Ovary (tissue), 3 donors: ENCODE data around the gene LIPC.

ENCODE experiments used
- CTCF ChIP-seq, 3 donors: fragments of 450-650 bp in 2 of 3; fragments of 200-600 bp in 1 of 3; IDR thresholded peaks; one replicate each; pipeline versions ENCODE4 v1.5.1 to v1.8.0; 2016 to 2022; ENCODE audit warnings: antibody characterized with exemption in 3 of 3, mild to moderate bottlenecking in 1 of 3
- EP300 ChIP-seq: sonication (generic); formaldehyde crosslinking; IDR thresholded peaks from one replicate; pipeline ENCODE4 v1.6.1; 2017; ENCODE audit warnings: antibody characterized with exemption
- POLR2A ChIP-seq: fragments of 450-650 bp; IDR thresholded peaks from one replicate; pipeline ENCODE4 v1.6.1; 2017; ENCODE audit warnings: antibody characterized with exemption, mild to moderate bottlenecking, moderate library complexity
- donor health status: DM: no; HTN: no; CAD: no.

- TF ChIP-seq CTCF (IDR thresholded peaks at IDR 0.05) (no peak), POLR2A (no peak), EP300 (no peak)
Observed at GRCh38 chr15:58462973-58463663, 31.3 kb downstream of the LIPC start.
